Caco-2 (cell line): Measurements from ENCODE around the gene SNAI3. TPM values are rescaled to one million over a fixed set of nuclear protein-coding genes. Genes with fewer than 3 reads are reported as not detected.
A peak's percentile ranks its signal among the peaks of the same experiment; 100 is the strongest.

Experiments used
- BruUV-seq: library from RNA; stranded (reverse); fragments of 400-500 nt; replicated peaks from 2 replicates; lab custom pipeline; 2021; lab: Mats Ljungman, UMichigan
- CTCF ChIA-PET: fragments of 300-600 bp; sonication (Branson Sonifier 250); formaldehyde crosslinking; loops from one replicate; lab custom pipeline; 2022; ENCODE audit warnings: antibody characterized with exemption; lab: Charles Lee
- POLR2A ChIA-PET: fragments of 300-600 bp; sonication (Branson Sonifier 250); formaldehyde crosslinking; loops from one replicate; lab custom pipeline; 2022; ENCODE audit warnings: antibody characterized with exemption; lab: Charles Lee
- DNase-seq, 2 experiments: peaks; one replicate each; pipeline versions ENCODE4 v3.0.0 to v3.0.0-alpha.2; 2020 to 2022
- H3K27me3 ChIP-seq: replicated peaks from 2 replicates; pipeline ENCODE4 v1.6.0; 2011; ENCODE audit warnings: low read length; ENCODE audit not compliant: control insufficient read depth, insufficient read depth
- H3K36me3 ChIP-seq: 2 replicates; pipeline ENCODE4 v1.5.1; 2011; ENCODE audit warnings: low read length; ENCODE audit not compliant: control insufficient read depth, insufficient read depth
- H3K4me1 ChIP-seq: fragments of 250-450 bp; sonication (Bioruptor Pico); 2 replicates; pipeline ENCODE4 v1.5.1; 2020; ENCODE audit warnings: mild to moderate bottlenecking
- H3K4me3 ChIP-seq: 2 replicates; pipeline ENCODE4 v1.5.1; 2011; ENCODE audit warnings: low read depth, mild to moderate bottlenecking, control low read depth, low read length
- H3K9me3 ChIP-seq: fragments of 250-450 bp; sonication (Bioruptor Pico); 2 replicates; pipeline ENCODE4 v1.5.1; 2020; ENCODE audit warnings: mild to moderate bottlenecking, moderate library complexity
- H3K27ac Mint-ChIP-seq: one replicate; pipeline ENCODE4 v1.8.0; 2022; ENCODE audit warnings: mixed read lengths; ENCODE audit not compliant: unreplicated experiment
- H3K27me3 Mint-ChIP-seq: one replicate; pipeline ENCODE4 v1.8.0; 2022; ENCODE audit warnings: mixed read lengths; ENCODE audit not compliant: insufficient read depth, unreplicated experiment
- H3K36me3 Mint-ChIP-seq: one replicate; pipeline ENCODE4 v1.8.0; 2022; ENCODE audit warnings: mild to moderate bottlenecking, mixed read lengths; ENCODE audit not compliant: insufficient read depth, unreplicated experiment
- H3K4me1 Mint-ChIP-seq: one replicate; pipeline ENCODE4 v1.8.0; 2022; ENCODE audit warnings: low read depth, mixed read lengths; ENCODE audit not compliant: unreplicated experiment
- H3K4me3 Mint-ChIP-seq: one replicate; pipeline ENCODE4 v1.8.0; 2022; ENCODE audit warnings: mild to moderate bottlenecking, moderate library complexity, mixed read lengths; ENCODE audit not compliant: unreplicated experiment
- H3K9me3 Mint-ChIP-seq: one replicate; pipeline ENCODE4 v1.8.0; 2022; ENCODE audit warnings: mixed read lengths; ENCODE audit not compliant: unreplicated experiment
- CTCF ChIP-seq, 2 experiments: fragments of 200-600 bp in 1 of 2; IDR thresholded peaks; 1 replicate in 1 of 2; 2 replicates in 1 of 2; pipeline versions ENCODE4 v1.5.1 to v1.8.0; 2011 to 2022; ENCODE audit warnings: antibody characterized with exemption in 1 of 2, control low read depth in 1 of 2, inconsistent platforms in 1 of 2, low read depth in 1 of 2, low read length in 1 of 2, mild to moderate bottlenecking in 1 of 2, moderate library complexity in 1 of 2; ENCODE audit not compliant: insufficient read depth in 1 of 2, severe bottlenecking in 1 of 2, unreplicated experiment in 1 of 2
- intact Hi-C: fragments of 100-400 bp; cut with micrococcal nuclease; formaldehyde crosslinking; loops from one replicate; pipeline ENCODE4 v1.10.0; 2022; ENCODE audit not compliant: unreplicated experiment
- total RNA-seq: library from RNA; stranded (reverse); gene quantifications from 2 replicates; pipeline ENCODE4 v1.2.3, GENCODE V29; 2022

The SNAI3 gene
- total RNA-seq, 1 experiment from 2014 or later: 3.5 TPM

GRCh38 chr16:88721815-88722755 lies 35.8 kb upstream of the SNAI3 start:
- H3K27me3 Mint-ChIP-seq: no peaks in the 10 kb centered on the region
- H3K4me3 ChIP-seq: no peak overlapping the region
- POLR2A ChIA-PET: no interaction called here
- H3K9me3 Mint-ChIP-seq: no peaks in the 10 kb centered on the region
- H3K36me3 Mint-ChIP-seq: peaks cover 97% of the 10 kb centered on the region
- TF ChIP-seq CTCF (IDR thresholded peaks at IDR 0.05; ENCODE audit: insufficient read depth in 1 of 2, low read depth in 1 of 2, low read length in 1 of 2, severe bottlenecking in 1 of 2, unreplicated experiment in 1 of 2): no peak
- CTCF ChIA-PET: interaction anchor here (1.2 kb wide), 1 partner anchor 15 kb away, joined by 3 read pairs; no protein-coding TSS in a partner anchor
- no peaks in the 10 kb centered on the region for H3K4me1 ChIP-seq
- intact Hi-C loops: no loop called here
- H3K4me3 Mint-ChIP-seq: no peak overlapping the region
- H3K36me3 ChIP-seq: peaks cover 5% of the 10 kb centered on the region
- no TSS peak for BruUV-seq
- H3K4me1 Mint-ChIP-seq: no peaks in the 10 kb centered on the region
- H3K27me3 ChIP-seq: no peaks in the 10 kb centered on the region
- H3K27ac Mint-ChIP-seq: no peak overlapping the region
- H3K9me3 ChIP-seq: no peaks in the 10 kb centered on the region
- no peak for DNase-seq

GRCh38 chr16:88721236-88721635 lies 34.9 kb upstream of the SNAI3 start:
- no peak overlapping the region for H3K4me3 Mint-ChIP-seq
- no peaks in the 10 kb centered on the region for H3K9me3 ChIP-seq

More at GRCh38 chr16:88721236-88721635, 34.9 kb upstream of the SNAI3 start:
- intact Hi-C loops: no loop called here
- H3K27me3 ChIP-seq: no peaks in the 10 kb centered on the region
- CTCF ChIA-PET: interaction anchor here (1.2 kb wide), 1 partner anchor 16 kb away, joined by 3 read pairs; no protein-coding TSS in a partner anchor
- Mint-ChIP-seq H3K4me1 (no peaks in the 10 kb centered on the region), H3K27me3 (no peaks in the 10 kb centered on the region), H3K27ac (no peak overlapping the region), H3K9me3 (no peaks in the 10 kb centered on the region), H3K36me3 (peaks cover 97% of the 10 kb centered on the region)
- no peak for DNase-seq
- POLR2A ChIA-PET: no interaction called here
- TF ChIP-seq CTCF (IDR thresholded peaks at IDR 0.05; ENCODE audit: insufficient read depth in 1 of 2, low read depth in 1 of 2, low read length in 1 of 2, severe bottlenecking in 1 of 2, unreplicated experiment in 1 of 2): no peak
- H3K36me3 ChIP-seq: peaks cover 5% of the 10 kb centered on the region
- TSS peak; percentile 12 for BruUV-seq
- H3K4me1 ChIP-seq: no peaks in the 10 kb centered on the region
- no peak overlapping the region for H3K4me3 ChIP-seq
